K562 (cell line): ENCODE data around the gene WBP1L. TPM values are rescaled to one million over a fixed set of nuclear protein-coding genes. Genes with fewer than 3 reads are reported as not detected.

Source experiments
- ATAC-seq: fragments of 200-7000 bp; cut with Tn5 transposase; 3 replicates; pipeline ENCODE4 v1.9.1; 2020; ENCODE audit warnings: moderate library complexity
- BruUV-seq: library from RNA; stranded (reverse); fragments of 400-500 nt; replicated peaks from 2 replicates; lab custom pipeline; 2021; lab: Mats Ljungman, UMichigan
- CTCF ChIA-PET: fragments of 300-600 bp; formaldehyde crosslinking; extraction: SDS; loops from one replicate; lab custom pipeline; 2021; ENCODE audit warnings: low intra/inter-chr PET ratio; lab: Yijun Ruan, JAX
- POLR2A ChIA-PET: fragments of 300-600, 350-650 bp; sonication (Branson Sonifier 250); formaldehyde crosslinking; extraction: SDS; loops from one replicate; lab custom pipeline; 2021; ENCODE audit warnings: antibody characterized with exemption, inconsistent platforms; lab: Yijun Ruan, JAX
- DNase-seq, 4 experiments: peaks; one replicate each; pipeline versions ENCODE4 v3.0.0 to v3.0.0-alpha.2; 2011 to 2018; ENCODE audit warnings: low spot score in 3 of 4, mixed read lengths in 3 of 4; ENCODE audit errors: extremely low read depth in 1 of 4
- FAIRE-seq: peaks from 2 replicates; lab custom pipeline; 2011; peaks lifted over from hg19 to GRCh38; lab: Jason Lieb, UNC
- H2AFZ ChIP-seq: 2 replicates; pipeline ENCODE4 v1.6.0; 2011; ENCODE audit warnings: low read depth, low read length, control low read depth, inconsistent platforms
- H3K27ac ChIP-seq: fragments of 200-600 bp; 3 replicates; pipeline ENCODE4 v1.8.0; 2011; ENCODE audit warnings: low read depth, mild to moderate bottlenecking, control low read depth, inconsistent platforms, low read length, moderate library complexity, mixed read lengths; ENCODE audit errors: extremely low read depth
- H3K27me3 ChIP-seq, 2 experiments: fragments of 300-600 bp in 1 of 2; 2 replicates in 1 of 2; 3 replicates in 1 of 2; pipeline versions ENCODE4 v1.6.0 to v1.8.0; 2011; ENCODE audit warnings: inconsistent platforms in 2 of 2, low read length in 2 of 2, mild to moderate bottlenecking in 1 of 2, mixed read lengths in 1 of 2, moderate library complexity in 1 of 2; ENCODE audit not compliant: control insufficient read depth in 2 of 2, insufficient read depth in 2 of 2
- H3K36me3 ChIP-seq: fragments of 300-600 bp; 3 replicates; pipeline ENCODE4 v1.8.0; 2011; ENCODE audit warnings: mild to moderate bottlenecking, low read length, inconsistent platforms; ENCODE audit not compliant: control insufficient read depth, insufficient read depth
- H3K4me1 ChIP-seq, 2 experiments: fragments of 200-600 bp in 1 of 2; replicated peaks in 1 of 2; 2 replicates in 1 of 2; 3 replicates in 1 of 2; pipeline versions ENCODE4 v1.5.1 to v1.8.0; 2011; ENCODE audit warnings: inconsistent platforms in 2 of 2, low read length in 2 of 2, mild to moderate bottlenecking in 1 of 2, mixed read lengths in 1 of 2, moderate library complexity in 1 of 2; ENCODE audit not compliant: control insufficient read depth in 2 of 2, insufficient read depth in 2 of 2
- H3K4me2 ChIP-seq: 2 replicates; pipeline ENCODE4 v1.6.1; 2011; ENCODE audit warnings: low read length, control low read depth, inconsistent platforms, mixed read lengths; ENCODE audit not compliant: insufficient read depth
- H3K4me3 ChIP-seq: fragments of 200-600 bp; sonication (generic), shearing (Covaris generic); 2 replicates; pipeline ENCODE4 v1.5.1; 2016; ENCODE audit warnings: control low read depth, inconsistent platforms
- H3K79me2 ChIP-seq: fragments of 200-600 bp; 3 replicates; pipeline ENCODE4 v1.8.0; 2011; ENCODE audit warnings: low read length, inconsistent platforms; ENCODE audit not compliant: control insufficient read depth, insufficient read depth
- H3K9ac ChIP-seq, 2 experiments: 2 replicates each; pipeline versions ENCODE4 v1.6.0 to v1.6.1; 2011; ENCODE audit warnings: low read depth in 2 of 2, low read length in 2 of 2, control low read depth in 1 of 2, inconsistent platforms in 1 of 2, mild to moderate bottlenecking in 1 of 2, mixed read lengths in 1 of 2; ENCODE audit not compliant: insufficient read depth in 1 of 2
- H3K9me1 ChIP-seq: one replicate; pipeline ENCODE4 v1.6.0; 2011; ENCODE audit warnings: inconsistent platforms, mild to moderate bottlenecking, low read length, moderate library complexity; ENCODE audit not compliant: control insufficient read depth, insufficient read depth
- H3K9me3 ChIP-seq: replicated peaks from 2 replicates; pipeline ENCODE4 v1.5.1; 2011; ENCODE audit warnings: low read depth, low read length, inconsistent platforms; ENCODE audit not compliant: control insufficient read depth, insufficient read depth
- H4K20me1 ChIP-seq: replicated peaks from 2 replicates; pipeline ENCODE4 v1.6.1; 2011; ENCODE audit warnings: low read length, inconsistent platforms, mixed read lengths; ENCODE audit not compliant: control insufficient read depth, insufficient read depth
- ARID3A ChIP-seq: IDR thresholded peaks from 2 replicates; pipeline ENCODE4 v1.6.1; 2012; ENCODE audit warnings: low read depth, low read length, improper control_type of control experiment, borderline replicate concordance
- BRF2 ChIP-seq: IDR thresholded peaks from 3 replicates; pipeline ENCODE4 v1.6.1; 2011; ENCODE audit warnings: borderline replicate concordance, mild to moderate bottlenecking; ENCODE audit not compliant: insufficient read length, insufficient read depth
- HES1 ChIP-seq: fragments of 450-650 bp; IDR thresholded peaks from 2 replicates; pipeline ENCODE4 v1.6.1; 2016; ENCODE audit warnings: low read depth, mild to moderate bottlenecking, moderate library complexity
- MIER1 ChIP-seq: fragments of 450-650 bp; IDR thresholded peaks from 2 replicates; pipeline ENCODE4 v1.6.1; 2016; ENCODE audit warnings: antibody characterized with exemption, mild to moderate bottlenecking, low read depth
- MITF ChIP-seq: IDR thresholded peaks from 2 replicates; pipeline ENCODE4 v1.6.1; 2014; ENCODE audit warnings: antibody characterized with exemption
- SMARCC2 ChIP-seq: fragments of 450-650 bp; IDR thresholded peaks from 2 replicates; pipeline ENCODE4 v1.6.1; 2017; ENCODE audit warnings: antibody characterized with exemption, moderate library complexity, mild to moderate bottlenecking, low read depth
- SP2 ChIP-seq: IDR thresholded peaks from 2 replicates; pipeline ENCODE4 v1.6.1; 2011; ENCODE audit warnings: mild to moderate bottlenecking, low read depth, low read length, moderate library complexity; ENCODE audit not compliant: poor library complexity, severe bottlenecking; ENCODE audit errors: extremely low read depth
- SREBF1 ChIP-seq: fragments of 150-350 bp; IDR thresholded peaks from 2 replicates; pipeline ENCODE4 v1.6.1; 2014; ENCODE audit warnings: antibody characterized with exemption, low read depth, low read length, borderline replicate concordance
- TCF3 ChIP-seq: sonication (generic); formaldehyde crosslinking; IDR thresholded peaks from 2 replicates; pipeline ENCODE4 v1.4.0; 2020; ENCODE audit warnings: mild to moderate bottlenecking, missing genetic modification reagents
- TCFL5 ChIP-seq: fragments of 250-450 bp; sonication (Bioruptor Pico); conservative IDR thresholded peaks from 2 replicates; pipeline ENCODE4 v1.6.1; 2021; ENCODE audit warnings: mild to moderate bottlenecking, moderate library complexity, matching md5 sums
- TRIM24 ChIP-seq, 2 experiments: fragments of 450-650 bp; IDR thresholded peaks; 2 replicates each; pipeline ENCODE4 v1.6.1; 2016
- ZBTB9 ChIP-seq: fragments of 450-650 bp; formaldehyde crosslinking; IDR thresholded peaks from 2 replicates; pipeline ENCODE4 v1.4.0; 2020; ENCODE audit warnings: mild to moderate bottlenecking, moderate library complexity
- ZFP36 ChIP-seq: fragments of 150-350 bp; IDR thresholded peaks from 2 replicates; pipeline ENCODE4 v1.6.1; 2018; ENCODE audit warnings: low read length, low read depth; ENCODE audit not compliant: partially characterized antibody
- ZNF282 ChIP-seq: sonication (generic); formaldehyde crosslinking; IDR thresholded peaks from 2 replicates; pipeline ENCODE4 v1.8.1; 2023; ENCODE audit warnings: missing genetic modification reagents
- WGBS: fragments of 100-300 bp; shearing (Covaris generic); methylation state at CpG from one replicate; pipeline ENCODE4 v1.1.6; 2016; ENCODE audit warnings: low coverage, mixed read lengths; ENCODE audit not compliant: insufficient coverage; ENCODE audit errors: missing lambda C conversion rate; 5-methylcytosine and 5-hydroxymethylcytosine counted together
- in situ Hi-C: fragments of 300-500 bp; cut with MboI; formaldehyde crosslinking; loops from 4 replicates; pipeline ENCODE4 v1.15.0; 2018; ENCODE audit warnings: inconsistent platforms, mixed read lengths
- intact Hi-C: fragments of 100-400 bp; cut with micrococcal nuclease; formaldehyde crosslinking; loops from 2 replicates; pipeline ENCODE4 v1.14.2; 2022
- polyA plus RNA-seq, 8 experiments: library from polyadenylated mRNA; depleted of rRNA in 4 of 8; stranded (reverse) in 5 of 8; unstranded in 3 of 8; fragments of >200 nt; fragmentation: Nextera tagmentation in 2 of 8; fragmentation: Illumina TruSeq in 1 of 8; extraction: Ambion mirVana in 2 of 8; extraction: Trizol in 1 of 8; gene quantifications; 2 replicates each; pipeline versions ENCODE4 v1.2.1 to v1.2.3, GENCODE V29; 2011 to 2014; ENCODE audit warnings: inconsistent platforms in 1 of 8, missing spikeins in 1 of 8
- total RNA-seq, 7 experiments: library from RNA; depleted of rRNA in 6 of 7; stranded (reverse); fragments of >200 nt in 6 of 7; fragmentation: Illumina TruSeq in 2 of 7; extraction: Trizol in 2 of 7; gene quantifications; 2 replicates each; pipeline versions ENCODE4 v1.2.1 to v1.2.3, GENCODE V29; 2011 to 2021; ENCODE audit warnings: low replicate concordance in 1 of 7

Gene WBP1L
- total and polyA plus RNA-seq, 9 of the 15 experiments (the other 6 are each of a cell fraction or from before 2014, with no cell fraction given): 3.2 to 14.4 (median 11.3) TPM

- Histone ChIP-seq H4K20me1 (no peaks in the 10 kb centered on the region), H2AFZ (no peak overlapping the region), H3K9ac (no peak overlapping the region), H3K9me1 (peaks cover 4% of the 10 kb centered on the region), H3K36me3 (no peaks in the 10 kb centered on the region), H3K4me1 (peaks cover 0 to 4% of the 10 kb centered on the region in 2 experiments; a peak in 1 of 5 replicates), H3K4me3 (no peak overlapping the region), H3K27me3 (no peaks in the 10 kb centered on the region), H3K79me2 (no peaks in the 10 kb centered on the region), H3K27ac (no peak overlapping the region), H3K4me2 (no peak overlapping the region), H3K9me3 (no peaks in the 10 kb centered on the region)
- ChIA-PET CTCF (no interaction called here), POLR2A (interaction anchor here (0.7 kb wide), 1 partner anchor 270 kb away, joined by 3 read pairs; no protein-coding TSS in a partner anchor)
- DNase-seq: no peak
- TF ChIP-seq SP2: no peak
- TF ChIP-seq BRF2: no peak
- no peak for TF ChIP-seq HES1
- no peak for TF ChIP-seq MIER1
- TF ChIP-seq SMARCC2: no peak
- TF ChIP-seq TCF3 (CRISPR knock-in tag): no peak
- no peak for TF ChIP-seq ZNF282
- TF ChIP-seq ZBTB9 (CRISPR knock-in tag): no peak
- TF ChIP-seq SREBF1: no peak
- TF ChIP-seq MITF: no peak
- no peak for TF ChIP-seq TCFL5 (CRISPR knock-in tag)
- TF ChIP-seq ZFP36: no peak
- TF ChIP-seq TRIM24 (IDR thresholded peaks at IDR 0.05): no peak
- TF ChIP-seq ARID3A: no peak
- ATAC-seq: no peak
- intact Hi-C loops: no loop called here
- 34% methylated on average over 4 of the region's 4 CpGs for WGBS
- BruUV-seq: no TSS peak
- in situ Hi-C loops: no loop called here
- FAIRE-seq: no peak
Observed at GRCh38 chr10:102824664-102825063, 80.9 kb downstream of the WBP1L start.
